GM18519 (cell line): ENCODE data around the gene ACSL3.
"Not testable (repeated sequence)": the region's sequence is repeated elsewhere in the genome, so short reads cannot be mapped to it uniquely, and the experiment has no call there.

Experiments
- ATAC-seq: cut with Tn5 transposase; IDR thresholded peaks from one replicate; pipeline ENCODE4 v1.9.1; 2021; ENCODE audit warnings: mild to moderate bottlenecking, moderate library complexity; ENCODE audit not compliant: unreplicated experiment, low FRiP score

The ACSL3 gene

GRCh38 chr2:222904557-222905258 is 43.9 kb downstream of the ACSL3 start:
- ATAC-seq, result no peak

GRCh38 chr2:222907048-222907447 is 46.2 kb downstream of the ACSL3 start:
- ATAC-seq, result no peak

GRCh38 chr2:222907790-222908441 is 47.1 kb downstream of the ACSL3 start:
- ATAC-seq, result no peak

- ATAC-seq, result no peak
Measured at GRCh38 chr2:222909286-222909685, 48.5 kb downstream of the ACSL3 start.

GRCh38 chr2:222912117-222912516 is 51.3 kb downstream of the ACSL3 start:
- ATAC-seq, result peak; percentile 96

DNA sequence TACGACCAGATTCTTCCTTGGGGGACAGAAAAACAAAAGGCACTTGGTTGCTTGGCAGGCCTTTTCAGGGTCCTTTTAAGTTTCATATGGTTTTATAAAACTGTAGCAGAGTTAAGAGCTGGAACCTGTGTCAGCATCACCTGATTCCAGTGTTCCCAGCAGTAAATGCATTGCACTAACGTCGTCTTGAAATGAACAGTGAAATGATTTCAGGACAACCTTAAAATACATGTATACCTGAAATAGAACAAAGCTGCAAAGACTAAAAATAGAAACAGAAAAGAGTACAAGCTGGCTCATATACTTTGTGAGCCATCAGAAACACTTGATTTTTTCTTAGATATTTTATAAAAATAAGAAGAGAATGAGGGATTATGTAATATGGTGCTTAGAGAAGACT is 51.9 kb downstream of the ACSL3 start:
- no peak for ATAC-seq

- ATAC-seq, result no peak
Measured at GRCh38 chr2:222915092-222915957, 54.5 kb downstream of the ACSL3 start.

- no peak for ATAC-seq
Measured at GRCh38 chr2:222916229-222917197, 55.7 kb downstream of the ACSL3 start.

DNA sequence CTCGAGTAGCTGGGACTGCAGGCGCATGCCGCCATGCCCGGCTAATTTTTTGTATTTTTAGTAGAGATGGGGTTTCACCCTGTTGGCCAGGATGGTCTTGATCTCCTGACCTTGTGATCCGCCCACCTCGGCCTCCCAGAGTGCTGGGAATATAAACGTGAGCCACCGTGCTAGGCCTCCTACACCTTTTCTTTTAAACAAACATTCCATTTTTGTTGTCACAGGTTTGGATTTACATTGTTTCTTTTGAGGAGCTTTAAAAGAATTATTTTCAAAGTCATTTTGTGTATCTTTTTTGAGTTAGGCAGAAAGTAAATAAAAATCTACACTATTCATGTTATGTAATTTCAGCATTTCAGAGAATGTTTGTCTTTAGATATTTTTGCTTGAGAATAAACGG is 56.4 kb downstream of the ACSL3 start:
- ATAC-seq, result not testable (repeated sequence)

DNA sequence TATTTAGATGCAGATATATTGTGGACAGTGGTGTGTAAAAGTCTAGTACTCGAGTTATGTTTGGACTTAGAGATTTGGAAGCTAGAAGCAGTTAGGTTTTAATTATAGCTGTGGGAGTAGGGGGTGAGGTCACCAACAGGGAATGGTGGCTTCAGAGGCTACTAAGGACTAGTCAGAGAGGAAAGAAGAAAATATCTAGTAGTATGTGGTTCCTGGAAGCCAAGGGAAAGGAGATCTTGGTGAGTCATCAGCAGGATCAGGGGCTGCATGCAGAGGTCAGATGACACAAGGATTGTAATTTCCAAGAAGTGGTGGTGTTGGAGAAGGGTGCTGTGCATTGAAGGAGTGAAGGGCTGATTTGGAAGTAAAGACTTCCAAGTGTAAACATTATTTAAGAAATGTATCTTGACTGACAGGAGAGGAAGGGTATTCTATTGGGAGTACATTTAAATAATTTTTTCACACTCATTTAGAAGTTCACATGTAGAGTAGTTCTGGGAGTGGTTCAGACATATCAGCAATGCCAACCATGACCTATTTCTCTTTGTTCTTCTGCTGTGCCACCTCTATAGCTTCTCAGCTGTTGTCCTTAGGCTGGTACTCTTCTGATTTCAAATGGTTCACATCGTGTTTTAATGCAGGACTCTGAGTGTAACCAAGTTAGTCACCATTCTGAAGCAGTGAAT is 59.1 kb downstream of the ACSL3 start:
- no peak for ATAC-seq

- ATAC-seq, result no peak
Measured at GRCh38 chr2:222920657-222921186, 59.9 kb downstream of the ACSL3 start.

DNA sequence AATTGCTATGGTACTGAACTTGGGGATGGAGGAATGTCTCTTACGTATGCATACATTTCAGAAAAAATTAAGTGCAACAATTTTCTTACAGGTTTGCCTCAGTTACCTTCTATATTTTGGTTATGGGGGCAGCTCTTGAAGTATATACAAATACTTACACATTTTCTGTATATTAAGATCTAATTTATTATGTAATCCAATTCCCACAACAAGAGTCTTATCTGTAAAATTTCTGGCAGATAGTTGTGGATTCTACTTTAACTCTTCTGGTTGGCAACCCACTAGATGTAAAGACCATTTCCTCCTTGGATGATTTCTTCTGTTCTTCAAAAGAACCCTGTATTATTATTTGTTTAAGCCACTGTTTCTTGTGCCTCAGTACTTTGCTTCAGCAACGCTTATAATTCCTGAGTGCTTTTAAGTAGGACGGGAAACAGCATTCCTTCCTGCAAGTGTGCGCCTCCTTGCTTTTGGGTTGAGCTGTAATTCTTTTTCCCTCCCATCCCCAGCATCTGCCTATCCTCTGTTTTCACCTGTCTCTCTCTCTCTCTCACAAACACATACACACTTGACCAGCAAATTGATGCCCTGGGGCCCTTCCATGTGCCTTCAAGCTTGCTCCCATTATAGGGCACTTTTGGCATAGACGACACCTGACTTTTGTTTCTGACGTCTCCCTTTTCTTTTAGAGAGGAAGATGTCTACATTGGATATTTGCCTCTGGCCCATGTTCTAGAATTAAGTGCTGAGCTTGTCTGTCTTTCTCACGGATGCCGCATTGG is 61.4 kb downstream of the ACSL3 start:
- ATAC-seq, result no peak

GRCh38 chr2:222926915-222927314 is 66.1 kb downstream of the ACSL3 start:
- no peak for ATAC-seq

- ATAC-seq, result no peak
Measured at GRCh38 chr2:222927600-222927999, 66.8 kb downstream of the ACSL3 start.

- no peak for ATAC-seq
Measured at GRCh38 chr2:222928335-222928734, 67.5 kb downstream of the ACSL3 start.

- no peak for ATAC-seq
Measured at GRCh38 chr2:222930862-222931261, 70.0 kb downstream of the ACSL3 start.

GRCh38 chr2:222931659-222932058 is 70.8 kb downstream of the ACSL3 start:
- no peak for ATAC-seq

- no peak for ATAC-seq
Measured at GRCh38 chr2:222933458-222933857, 72.6 kb downstream of the ACSL3 start.
